Hepatocyte (in vitro differentiated cells): ENCODE results near the gene KCNA5. TPM values are rescaled to one million over a fixed set of nuclear protein-coding genes. Genes with fewer than 3 reads are reported as not detected.

Source experiments
- DNase-seq: peaks from one replicate; pipeline ENCODE4 v3.0.0-alpha.2; 2016; ENCODE audit warnings: low spot score
- H2AFZ ChIP-seq: fragments of 200-600 bp; sonication (generic); 2 replicates; pipeline ENCODE4 v1.6.0; 2016; ENCODE audit warnings: antibody characterized with exemption, mild to moderate bottlenecking
- H3K27ac ChIP-seq: fragments of 200-600 bp; sonication (generic); 2 replicates; pipeline ENCODE4 v1.5.1; 2016; ENCODE audit warnings: mild to moderate bottlenecking
- H3K27me3 ChIP-seq: fragments of 200-600 bp; sonication (generic); 2 replicates; pipeline ENCODE4 v1.6.1; 2016
- H3K36me3 ChIP-seq: fragments of 200-600 bp; sonication (generic); replicated peaks from 2 replicates; pipeline ENCODE4 v1.5.1; 2016; ENCODE audit warnings: low read depth; ENCODE audit not compliant: insufficient read depth
- H3K4me1 ChIP-seq: fragments of 200-600 bp; sonication (generic); 2 replicates; pipeline ENCODE4 v1.5.1; 2016; ENCODE audit warnings: mild to moderate bottlenecking, moderate library complexity; ENCODE audit not compliant: insufficient read depth
- H3K4me2 ChIP-seq: fragments of 200-600 bp; sonication (generic); 2 replicates; pipeline ENCODE4 v1.6.0; 2016
- H3K4me3 ChIP-seq: fragments of 200-600 bp; sonication (generic); 2 replicates; pipeline ENCODE4 v1.5.1; 2016; ENCODE audit warnings: mild to moderate bottlenecking
- H3K79me2 ChIP-seq: fragments of 200-600 bp; sonication (generic); 2 replicates; pipeline ENCODE4 v1.6.0; 2017; ENCODE audit warnings: mild to moderate bottlenecking
- H3K9me2 ChIP-seq: fragments of 200-600 bp; sonication (generic); replicated peaks from 2 replicates; pipeline ENCODE4 v1.6.0; 2017; ENCODE audit warnings: mild to moderate bottlenecking; ENCODE audit not compliant: insufficient read depth
- H3K9me3 ChIP-seq: fragments of 200-600 bp; sonication (generic); 2 replicates; pipeline ENCODE4 v1.5.1; 2016; ENCODE audit warnings: low read depth, mild to moderate bottlenecking
- H4K20me1 ChIP-seq: fragments of 200-600 bp; sonication (generic); 2 replicates; pipeline ENCODE4 v1.6.0; 2016; ENCODE audit warnings: mild to moderate bottlenecking; ENCODE audit not compliant: insufficient read depth, poor library complexity, severe bottlenecking
- EZH2 ChIP-seq: fragments of 200-600 bp; sonication (generic); IDR thresholded peaks from 2 replicates; pipeline ENCODE4 v1.6.1; 2016; ENCODE audit warnings: antibody characterized with exemption, mild to moderate bottlenecking, borderline replicate concordance
- EZH2phosphoT487 ChIP-seq: fragments of 200-600 bp; sonication (generic); IDR thresholded peaks from one replicate; pipeline ENCODE4 v1.6.1; 2018; ENCODE audit warnings: antibody characterized with exemption, mild to moderate bottlenecking, low read depth, moderate library complexity; ENCODE audit not compliant: unreplicated experiment, severe bottlenecking
- WGBS: methylation state at CpG from one replicate; pipeline ENCODE4 v1.1.6; 2016; ENCODE audit warnings: low lambda C conversion rate; ENCODE audit errors: missing lambda C conversion rate; 5-methylcytosine and 5-hydroxymethylcytosine counted together
- polyA plus RNA-seq: library from polyadenylated mRNA; unstranded; fragments of >200 nt; fragmentation: Nextera tagmentation; extraction: Ambion mirVana; gene quantifications from 2 replicates; pipeline ENCODE4 v1.2.1, GENCODE V29; 2016
- total RNA-seq: library from RNA; depleted of rRNA; stranded (reverse); fragments of >200 nt; gene quantifications from 2 replicates; pipeline ENCODE4 v1.2.3, GENCODE V29; 2014
- TF ChIP-seq, protein P1 (sequence below): fragments of 200-600 bp; sonication (generic); IDR thresholded peaks from 2 replicates; pipeline ENCODE4 v1.5.1; 2016; ENCODE audit warnings: antibody characterized with exemption, mild to moderate bottlenecking; ENCODE audit not compliant: poor library complexity

The KCNA5 gene
- total and polyA plus RNA-seq, 2 experiments from 2014 or later: 1.8 to 2.8 TPM

GRCh38 chr12:5022025-5022424, 21.7 kb upstream of the KCNA5 start:
- Histone ChIP-seq H3K27me3 (peaks cover 13% of the 10 kb centered on the region), H3K27ac (no peak overlapping the region), H3K9me3 (no peaks in the 10 kb centered on the region), H3K79me2 (no peaks in the 10 kb centered on the region), H3K9me2 (no peaks in the 10 kb centered on the region), H3K4me1 (no peaks in the 10 kb centered on the region), H3K36me3 (no peaks in the 10 kb centered on the region), H2AFZ (no peak overlapping the region), H3K4me3 (no peak overlapping the region), H3K4me2 (no peak overlapping the region), H4K20me1 (no peaks in the 10 kb centered on the region)
- TF ChIP-seq EZH2phosphoT487 (no peak), EZH2 (no peak)
- TF ChIP-seq, protein P1, sequence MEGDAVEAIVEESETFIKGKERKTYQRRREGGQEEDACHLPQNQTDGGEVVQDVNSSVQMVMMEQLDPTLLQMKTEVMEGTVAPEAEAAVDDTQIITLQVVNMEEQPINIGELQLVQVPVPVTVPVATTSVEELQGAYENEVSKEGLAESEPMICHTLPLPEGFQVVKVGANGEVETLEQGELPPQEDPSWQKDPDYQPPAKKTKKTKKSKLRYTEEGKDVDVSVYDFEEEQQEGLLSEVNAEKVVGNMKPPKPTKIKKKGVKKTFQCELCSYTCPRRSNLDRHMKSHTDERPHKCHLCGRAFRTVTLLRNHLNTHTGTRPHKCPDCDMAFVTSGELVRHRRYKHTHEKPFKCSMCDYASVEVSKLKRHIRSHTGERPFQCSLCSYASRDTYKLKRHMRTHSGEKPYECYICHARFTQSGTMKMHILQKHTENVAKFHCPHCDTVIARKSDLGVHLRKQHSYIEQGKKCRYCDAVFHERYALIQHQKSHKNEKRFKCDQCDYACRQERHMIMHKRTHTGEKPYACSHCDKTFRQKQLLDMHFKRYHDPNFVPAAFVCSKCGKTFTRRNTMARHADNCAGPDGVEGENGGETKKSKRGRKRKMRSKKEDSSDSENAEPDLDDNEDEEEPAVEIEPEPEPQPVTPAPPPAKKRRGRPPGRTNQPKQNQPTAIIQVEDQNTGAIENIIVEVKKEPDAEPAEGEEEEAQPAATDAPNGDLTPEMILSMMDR: no peak
- no peak for DNase-seq
- 90% methylated on average over 4 of the region's 4 CpGs for WGBS

DNA sequence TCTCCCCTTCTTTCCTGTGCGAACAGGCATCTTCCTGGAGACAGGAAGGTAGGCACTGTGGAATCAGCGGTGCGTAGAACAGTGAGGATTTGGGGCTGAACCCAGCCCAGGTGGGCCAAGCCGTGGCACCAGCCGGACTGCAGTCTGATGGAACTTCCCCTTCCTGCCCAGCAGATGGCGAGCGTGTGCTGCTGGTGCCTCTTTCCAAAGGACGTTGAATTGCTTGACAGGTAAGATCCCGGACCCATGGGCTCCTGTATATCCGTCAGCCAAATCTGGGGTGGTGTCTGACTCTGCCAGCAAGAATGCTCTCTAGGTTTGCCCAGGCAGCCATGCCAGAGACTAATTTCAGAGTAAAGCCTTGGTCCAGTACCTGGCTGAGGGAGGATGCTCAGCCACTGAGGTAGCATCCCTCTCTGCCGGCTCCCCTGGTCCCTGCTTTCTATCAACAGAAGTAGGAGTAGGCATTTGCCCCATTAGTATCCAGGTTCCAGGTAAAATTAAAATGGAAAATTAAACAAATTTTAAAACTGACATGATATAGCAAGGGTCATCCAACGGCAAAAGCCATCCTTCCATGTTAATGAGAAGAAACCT, 21.1 kb upstream of the KCNA5 start:
- WGBS: 23% methylated on average over 12 of the region's 12 CpGs
- Histone ChIP-seq H3K4me2 (no peak overlapping the region), H2AFZ (no peak overlapping the region)

DNA sequence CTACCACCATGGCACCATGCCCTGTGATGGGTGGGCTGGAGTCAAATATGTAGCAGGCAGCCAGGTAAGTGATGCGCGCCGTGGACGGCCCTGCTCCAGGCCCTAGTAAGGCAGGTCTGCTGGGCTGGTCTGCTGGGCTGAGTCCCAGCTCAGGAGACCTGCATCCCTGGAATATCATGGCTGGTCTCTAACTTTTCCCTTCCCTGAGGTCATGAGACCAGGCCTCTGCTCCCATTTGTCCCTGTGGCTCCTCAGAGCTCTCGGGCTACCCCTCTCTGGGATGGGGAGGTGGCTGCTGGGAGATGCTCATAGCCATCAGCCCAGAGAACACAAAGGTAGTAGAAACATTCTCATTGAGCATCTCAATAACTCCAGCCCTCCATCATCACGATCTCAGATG, 19.8 kb upstream of the KCNA5 start:
- TF ChIP-seq EZH2 (no peak), EZH2phosphoT487 (no peak)
- TF ChIP-seq, protein P1: no peak
- H3K79me2 ChIP-seq: no peaks in the 10 kb centered on the region
- no peak overlapping the region for H3K27ac ChIP-seq
- H4K20me1 ChIP-seq: no peaks in the 10 kb centered on the region
- H3K9me3 ChIP-seq: no peaks in the 10 kb centered on the region
- H3K4me2 ChIP-seq: no peak overlapping the region
- 85% methylated on average over 6 of the region's 6 CpGs for WGBS
- H3K9me2 ChIP-seq: no peaks in the 10 kb centered on the region
- no peak overlapping the region for H3K4me3 ChIP-seq
- no peaks in the 10 kb centered on the region for H3K4me1 ChIP-seq
- DNase-seq: no peak
- no peak overlapping the region for H2AFZ ChIP-seq
- H3K27me3 ChIP-seq: peaks cover 18% of the 10 kb centered on the region
- H3K36me3 ChIP-seq: no peaks in the 10 kb centered on the region

More for the DNA sequence above, 21.1 kb upstream of the KCNA5 start:
- no peaks in the 10 kb centered on the region for H3K4me1 ChIP-seq
- no peak overlapping the region for H3K4me3 ChIP-seq
- H3K9me3 ChIP-seq: no peaks in the 10 kb centered on the region
- H4K20me1 ChIP-seq: no peaks in the 10 kb centered on the region
- no peaks in the 10 kb centered on the region for H3K79me2 ChIP-seq
- no peaks in the 10 kb centered on the region for H3K36me3 ChIP-seq
- peaks cover 18% of the 10 kb centered on the region for H3K27me3 ChIP-seq
- no peaks in the 10 kb centered on the region for H3K9me2 ChIP-seq
- no peak overlapping the region for H3K27ac ChIP-seq
- DNase-seq: peak; percentile 81
- TF ChIP-seq EZH2phosphoT487 (no peak), EZH2 (no peak)
- TF ChIP-seq, protein P1: peak; percentile 93
